ENCODE measurements around the gene PTGDR2.

PTGDR2 gene

GRCh38 chr11:60873533-60873932, 17.8 kb upstream of the PTGDR2 start:
- DNase-seq: no peak

DNA sequence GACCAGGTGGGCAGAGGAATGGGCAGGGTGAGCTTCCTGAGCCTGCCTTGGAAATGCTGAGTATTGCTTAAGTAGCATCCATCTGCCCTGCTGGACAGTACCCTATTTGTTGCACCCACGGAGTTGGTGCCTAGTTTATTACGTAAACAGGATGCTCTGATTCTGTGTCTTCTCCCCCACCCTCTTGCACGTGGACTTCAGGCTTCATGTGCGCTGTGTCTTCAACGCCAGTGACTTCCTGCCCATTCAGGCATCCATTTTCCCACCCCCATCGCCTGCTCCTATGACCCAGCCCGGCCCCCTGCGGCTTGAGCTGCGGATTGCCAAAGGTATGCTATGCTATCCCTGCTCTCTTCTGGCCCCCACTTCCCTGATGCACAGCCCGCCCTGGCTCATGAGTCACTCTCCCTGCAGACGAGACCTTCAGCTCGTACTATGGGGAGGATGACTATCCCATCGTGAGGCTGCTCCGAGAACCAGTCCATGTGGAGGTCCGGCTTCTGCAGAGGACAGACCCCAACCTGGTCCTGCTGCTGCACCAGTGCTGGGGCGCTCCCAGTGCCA, 17.3 kb upstream of the PTGDR2 start:
- DNase-seq: no peak

- DNase-seq: no peak
Measured at GRCh38 chr11:60872124-60872960, 16.6 kb upstream of the PTGDR2 start.

GRCh38 chr11:60871378-60872061, 15.8 kb upstream of the PTGDR2 start:
- DNase-seq: no peak

- no peak for DNase-seq
Measured at GRCh38 chr11:60870733-60871377, 15.1 kb upstream of the PTGDR2 start.

GRCh38 chr11:60870276-60870675, 14.5 kb upstream of the PTGDR2 start:
- DNase-seq: peak; percentile 80

DNA sequence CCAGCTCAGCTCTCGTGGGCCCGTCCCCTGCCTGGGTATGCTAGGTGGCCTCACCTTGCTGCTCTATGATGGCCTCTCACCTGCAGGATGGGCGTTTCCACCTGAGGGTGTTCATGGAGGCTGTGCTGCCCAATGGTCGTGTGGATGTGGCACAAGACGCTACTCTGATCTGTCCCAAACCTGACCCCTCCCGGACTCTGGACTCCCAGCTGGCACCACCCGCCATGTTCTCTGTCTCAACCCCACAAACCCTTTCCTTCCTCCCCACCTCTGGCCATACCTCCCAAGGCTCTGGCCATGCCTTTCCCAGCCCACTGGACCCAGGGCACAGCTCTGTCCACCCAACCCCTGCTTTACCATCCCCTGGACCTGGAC, 13.7 kb upstream of the PTGDR2 start:
- DNase-seq: no peak

GRCh38 chr11:60868682-60869450, 13.1 kb upstream of the PTGDR2 start:
- DNase-seq: no peak

DNA sequence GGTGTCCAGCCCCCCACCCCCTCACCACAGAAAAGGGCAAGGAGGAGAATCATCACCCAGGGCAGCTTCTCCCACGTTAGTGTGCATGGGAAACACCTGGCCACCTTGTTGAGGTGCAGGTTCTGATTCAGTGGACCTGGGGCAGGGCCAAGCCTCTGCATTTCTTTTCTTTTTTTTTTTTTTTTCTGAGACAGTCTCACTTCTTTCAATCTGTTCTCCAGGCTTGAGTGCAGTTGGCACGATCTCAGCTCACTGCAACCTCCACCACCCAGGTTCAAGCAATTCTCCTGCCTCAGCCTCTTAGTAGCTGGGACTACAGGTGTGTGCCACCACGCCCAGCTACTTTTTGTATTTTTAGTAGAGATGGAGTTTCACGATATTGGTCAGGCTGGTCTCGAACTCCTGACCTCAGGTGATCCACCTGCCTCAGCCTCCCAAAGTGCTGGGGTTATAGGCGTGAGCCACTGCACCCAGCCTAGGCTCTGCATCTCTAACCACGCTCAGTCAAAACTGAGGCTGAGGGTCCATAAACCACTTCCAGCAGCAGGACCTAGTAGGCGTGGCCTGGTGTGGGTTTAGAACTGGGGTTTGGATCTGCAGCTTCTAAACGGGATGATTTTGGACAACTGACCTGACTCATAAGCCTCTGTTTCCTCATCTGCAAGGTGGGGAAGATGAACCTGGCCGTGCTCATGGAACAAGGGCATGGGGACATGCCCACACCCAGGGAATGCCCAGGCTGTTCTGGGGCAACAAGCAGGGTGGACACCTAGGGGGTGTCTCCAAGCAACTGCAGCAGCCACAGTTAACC, 12.3 kb upstream of the PTGDR2 start:
- DNase-seq: no peak

DNA sequence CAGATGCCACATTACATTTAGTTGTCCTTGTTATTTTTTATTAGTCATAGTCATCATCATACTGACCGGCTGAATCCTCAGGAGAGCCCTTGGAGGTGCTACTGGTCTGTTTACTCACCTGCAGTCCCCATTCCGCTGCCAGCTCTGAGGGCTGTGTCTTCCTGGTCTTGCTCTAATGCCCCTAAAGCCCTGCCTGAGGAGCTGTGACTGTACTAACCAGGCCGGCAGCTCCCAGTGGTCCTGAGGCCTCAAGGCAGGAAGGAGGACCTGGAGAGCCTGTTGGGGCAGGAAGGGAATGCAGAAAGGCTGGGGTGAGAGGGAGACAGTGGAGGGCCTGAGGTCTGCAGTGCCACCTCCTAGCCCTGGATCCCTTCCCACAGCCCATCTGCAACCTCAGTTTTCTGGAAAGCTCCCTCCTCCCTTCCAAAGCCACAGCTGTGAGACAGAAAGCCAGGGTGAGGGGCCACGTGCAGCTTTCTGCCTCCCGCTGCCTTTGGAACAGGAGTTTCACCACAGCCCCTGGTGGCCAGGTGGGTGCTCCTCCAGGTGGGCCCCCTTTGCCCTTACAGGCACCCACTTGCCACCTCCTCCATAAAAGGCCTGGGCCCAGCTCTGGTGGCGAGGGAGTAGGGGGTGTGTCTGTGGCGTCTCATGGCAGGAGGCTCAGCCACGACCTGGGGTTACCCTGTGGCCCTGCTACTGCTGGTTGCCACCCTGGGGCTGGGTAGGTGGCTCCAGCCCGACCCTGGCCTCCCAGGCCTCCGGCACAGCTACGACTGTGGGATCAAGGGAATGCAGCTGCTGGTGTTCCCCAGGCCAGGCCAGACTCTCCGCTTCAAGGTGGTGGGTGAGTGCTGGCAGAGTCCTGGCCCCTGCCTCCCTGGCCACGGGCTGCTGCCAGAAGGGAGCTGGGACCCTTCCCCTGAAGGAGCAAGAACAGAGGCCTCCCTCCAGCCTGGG, 11.4 kb upstream of the PTGDR2 start, which contains the start of gene ZP1:
TSS of gene ZP1 (plus strand) at position 632 of the 960 bp plus-strand sequence. CDS start at position 652, 20 bp downstream.
- DNase-seq: no peak

- DNase-seq: no peak
Measured at GRCh38 chr11:60864856-60865513, 9.2 kb upstream of the PTGDR2 start.

DNA sequence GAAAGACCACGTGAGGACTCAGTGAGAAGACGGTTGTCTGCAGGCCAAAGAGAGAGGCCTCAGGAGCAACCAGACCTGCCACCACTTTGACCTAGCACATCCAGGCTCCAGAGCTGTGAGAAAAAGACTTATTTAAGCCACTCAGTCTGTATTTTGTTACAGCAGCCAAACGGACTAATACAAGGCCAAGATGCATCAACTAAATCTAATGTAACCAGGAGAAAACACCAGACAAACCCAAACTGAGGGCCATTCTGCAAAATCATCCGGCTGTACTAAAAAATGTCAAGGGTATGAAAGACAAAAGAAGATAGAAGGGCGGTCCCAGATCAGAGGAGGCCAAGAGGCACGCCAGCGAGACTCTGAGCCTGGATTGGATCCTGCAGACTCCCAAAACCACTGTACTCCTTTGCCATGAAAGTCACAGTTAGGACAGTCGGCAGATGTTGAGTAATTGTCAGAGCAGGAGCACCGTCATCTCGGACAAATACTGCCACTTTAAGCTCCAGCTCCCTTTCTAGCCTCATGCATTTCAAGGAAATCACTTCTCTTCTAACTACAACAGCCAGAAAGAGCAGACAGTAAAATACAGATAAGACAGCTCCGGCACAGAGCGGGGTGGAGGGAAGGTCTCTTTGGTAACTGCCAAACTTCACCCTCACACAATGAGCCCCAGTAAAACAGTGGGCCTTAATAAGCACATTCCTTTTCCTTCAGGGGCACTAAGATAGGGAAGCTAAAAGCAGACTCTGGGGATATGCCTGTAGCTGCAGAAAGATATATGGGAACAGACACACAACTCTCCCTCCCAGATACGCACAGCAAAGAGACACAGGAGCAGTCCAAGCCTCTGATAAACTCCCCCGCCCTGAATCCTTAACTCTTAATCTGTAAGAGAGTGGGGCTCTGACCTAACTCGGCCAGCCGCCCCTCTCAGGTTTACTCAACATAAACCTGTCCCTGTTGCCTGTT, 8.1 kb upstream of the PTGDR2 start:
- no peak for DNase-seq

- DNase-seq: no peak
Measured at GRCh38 chr11:60862171-60862570, 6.4 kb upstream of the PTGDR2 start.

DNA sequence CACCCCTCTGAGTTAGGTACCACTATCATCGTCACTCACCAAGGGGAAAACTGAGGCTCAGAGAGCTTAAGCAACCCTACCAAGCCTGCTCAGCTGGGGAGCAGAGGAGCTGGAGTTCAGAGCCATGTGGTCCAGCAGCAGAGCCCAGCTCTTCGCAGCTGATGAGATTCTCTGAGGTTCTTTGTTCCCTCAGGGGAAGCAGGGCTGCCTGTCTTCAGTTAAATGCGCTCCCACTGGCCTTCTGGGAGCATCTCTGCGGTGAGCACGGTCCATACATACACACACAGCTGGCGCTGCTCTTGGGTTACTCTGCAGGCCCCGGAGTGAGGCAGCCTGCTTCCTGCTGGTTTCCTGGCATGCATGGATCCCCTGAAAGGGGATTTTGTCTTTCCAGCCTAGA, 5.2 kb upstream of the PTGDR2 start:
- DNase-seq: peak; percentile 17

GRCh38 chr11:60859616-60860250, 4.0 kb upstream of the PTGDR2 start:
- DNase-seq: no peak

DNA sequence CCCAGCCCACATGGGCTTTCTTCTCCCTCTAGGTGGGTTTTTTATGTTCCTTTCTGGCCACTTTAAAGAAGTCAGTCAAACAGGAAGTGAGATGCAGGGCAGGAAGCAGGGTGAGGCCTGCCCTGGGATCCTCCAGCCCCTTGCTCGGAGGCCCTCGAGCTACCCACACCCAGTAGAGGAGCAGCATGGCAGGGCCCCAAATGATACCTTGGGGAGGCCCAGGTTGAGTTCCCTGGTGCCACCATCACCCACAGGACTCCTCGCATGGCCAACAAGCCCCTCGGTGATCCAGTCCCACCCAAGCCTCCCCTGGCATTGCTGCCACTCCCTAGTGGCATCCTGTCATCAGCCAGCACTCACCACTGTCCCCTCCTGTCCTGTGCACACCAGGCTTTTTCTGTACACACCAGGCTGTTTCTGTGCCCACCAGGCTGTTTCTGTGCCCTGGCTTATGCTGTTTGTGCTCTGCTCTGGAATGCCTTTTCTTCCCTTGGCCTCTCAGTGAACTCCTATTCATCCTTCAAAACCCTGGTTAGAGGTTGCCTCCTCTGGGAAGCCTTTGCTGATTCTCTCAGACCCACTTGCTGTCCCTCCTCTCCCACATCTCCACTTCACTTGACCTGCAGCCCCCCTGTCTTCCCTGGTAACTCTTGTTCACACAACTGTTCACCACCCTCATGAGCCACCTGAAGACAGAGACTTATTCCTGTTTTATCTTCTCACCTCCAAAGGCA, 3.1 kb upstream of the PTGDR2 start:
- DNase-seq: no peak

DNA sequence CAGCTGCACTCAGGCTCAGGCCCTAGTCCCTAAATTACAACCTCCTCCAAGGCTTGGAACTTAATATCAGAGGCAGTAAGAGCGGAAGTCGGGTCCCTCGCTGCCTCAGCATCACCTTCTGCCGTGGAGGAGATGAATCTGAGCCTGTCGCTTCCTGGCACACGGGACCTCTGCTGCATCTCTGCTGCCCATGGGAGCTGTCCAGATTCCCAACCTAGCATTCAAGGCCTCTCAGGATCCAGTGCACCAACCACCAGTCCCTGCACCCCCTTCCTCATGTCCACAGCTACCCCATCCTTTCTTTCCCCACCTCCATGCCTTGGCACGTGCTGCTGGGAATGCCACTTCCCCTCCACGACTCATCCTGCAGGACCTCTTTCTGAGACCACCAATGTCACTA, 2.5 kb upstream of the PTGDR2 start:
- DNase-seq: no peak
